Embryonic facial prominence (tissue), 1 donor: ENCODE data around the gene TXNDC5.
"Not testable (repeated sequence)": the region's sequence is repeated elsewhere in the genome, so short reads cannot be mapped to it uniquely, and the experiment has no call there.

Source experiments
- DNase-seq: peaks from one replicate; pipeline ENCODE4 v3.0.0-alpha.2; 2016; ENCODE audit errors: extremely low spot score

Gene TXNDC5

DNA sequence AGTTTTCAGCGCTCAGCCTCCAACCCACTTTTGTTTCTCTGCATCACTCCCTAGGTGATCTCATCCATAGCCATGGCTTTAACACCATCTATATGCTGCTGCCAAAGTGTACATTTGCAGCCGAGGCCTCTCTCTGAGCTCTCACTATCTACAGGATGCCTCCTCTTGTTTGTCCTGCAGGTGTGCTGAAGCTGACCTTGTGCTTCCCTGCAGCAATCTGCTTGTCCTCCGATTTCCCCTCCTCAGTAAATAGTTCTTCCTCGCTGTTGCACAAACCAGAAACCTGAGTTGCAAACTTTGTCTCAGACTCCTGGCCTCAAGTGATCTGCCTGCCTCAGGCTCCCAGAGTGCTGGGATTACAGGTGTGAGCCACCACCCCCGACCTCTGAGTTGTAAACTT is 3.7 kb upstream of the TXNDC5 start:
- no peak for DNase-seq

DNA sequence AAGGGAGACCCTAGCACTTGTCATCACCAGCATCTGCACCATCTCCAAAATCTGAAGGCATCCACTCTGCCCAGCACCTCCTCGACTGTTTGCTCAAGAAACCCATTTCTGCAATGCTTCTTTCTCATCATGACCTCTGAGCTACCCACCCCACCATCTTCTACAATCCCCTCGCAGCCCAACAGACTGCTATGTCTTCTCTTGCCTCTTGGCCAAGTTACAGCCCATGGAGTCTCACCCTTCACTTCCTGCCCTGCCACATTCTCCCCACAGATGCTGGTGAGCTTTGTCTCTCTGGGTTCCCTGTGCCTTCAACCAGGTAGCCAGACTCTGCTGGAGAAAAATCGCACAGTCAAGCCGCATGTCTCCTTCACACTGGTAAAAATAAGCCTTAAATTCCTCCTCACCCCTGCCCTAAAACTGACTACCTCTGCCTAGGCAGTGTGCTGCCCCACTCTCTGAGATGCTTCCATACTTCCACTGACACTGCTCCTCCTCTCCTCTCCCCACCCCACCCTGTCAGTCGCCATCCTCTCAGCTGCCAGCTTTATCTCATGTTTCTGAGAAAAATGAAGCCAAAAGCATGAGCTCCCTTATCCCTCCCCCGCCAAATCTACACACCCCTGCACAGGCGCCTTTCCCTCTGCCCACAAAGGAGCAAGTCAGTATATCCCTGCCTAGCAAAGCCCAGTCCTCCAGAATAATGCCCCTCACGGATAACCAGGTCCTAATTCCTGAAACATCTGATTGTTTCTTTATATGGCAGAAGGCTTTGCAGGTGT is 2.3 kb upstream of the TXNDC5 start:
- DNase-seq = no peak

DNA sequence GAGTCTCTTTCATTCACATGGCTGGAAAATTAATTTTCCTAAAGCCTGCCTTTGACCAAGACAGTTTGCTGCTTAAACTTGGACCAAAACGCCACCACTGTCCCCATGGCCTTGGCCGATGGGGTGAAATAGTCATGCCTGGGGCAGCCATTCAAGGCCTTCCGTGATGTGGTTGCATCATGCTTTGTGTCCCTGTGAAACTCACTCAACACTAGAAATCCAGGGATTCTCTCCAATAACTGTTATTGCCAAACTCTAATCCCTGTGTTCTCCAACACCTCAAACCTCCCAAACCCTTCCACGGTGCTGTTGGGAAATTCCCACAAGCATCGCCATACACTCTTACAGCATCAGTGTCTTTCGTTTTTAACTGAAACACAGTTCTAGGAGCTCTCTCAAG is 1.4 kb upstream of the TXNDC5 start:
- no peak for DNase-seq

- DNase-seq = no peak
Measured at GRCh38 chr6:7911345-7911725, 747 bp upstream of the TXNDC5 start.

DNA sequence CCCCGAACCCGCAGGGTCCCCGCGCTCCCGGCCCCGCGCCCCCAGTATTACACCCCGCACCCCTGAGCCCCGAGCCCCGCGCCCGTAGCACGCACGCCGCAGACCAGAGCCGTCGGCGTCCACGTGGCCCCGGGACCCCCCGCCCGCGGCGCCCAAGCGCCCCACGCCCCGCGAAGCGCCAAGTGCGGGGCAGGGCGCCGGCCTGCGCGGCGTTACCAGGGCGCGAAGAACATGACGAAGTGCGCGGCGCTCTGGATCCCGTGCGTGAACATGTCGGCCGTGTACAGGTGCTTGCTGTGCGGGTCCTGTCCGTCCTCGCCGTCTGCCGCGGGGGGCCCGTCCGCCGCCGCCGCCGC is 312 bp downstream of the TXNDC5 start:
- DNase-seq = no peak

DNA sequence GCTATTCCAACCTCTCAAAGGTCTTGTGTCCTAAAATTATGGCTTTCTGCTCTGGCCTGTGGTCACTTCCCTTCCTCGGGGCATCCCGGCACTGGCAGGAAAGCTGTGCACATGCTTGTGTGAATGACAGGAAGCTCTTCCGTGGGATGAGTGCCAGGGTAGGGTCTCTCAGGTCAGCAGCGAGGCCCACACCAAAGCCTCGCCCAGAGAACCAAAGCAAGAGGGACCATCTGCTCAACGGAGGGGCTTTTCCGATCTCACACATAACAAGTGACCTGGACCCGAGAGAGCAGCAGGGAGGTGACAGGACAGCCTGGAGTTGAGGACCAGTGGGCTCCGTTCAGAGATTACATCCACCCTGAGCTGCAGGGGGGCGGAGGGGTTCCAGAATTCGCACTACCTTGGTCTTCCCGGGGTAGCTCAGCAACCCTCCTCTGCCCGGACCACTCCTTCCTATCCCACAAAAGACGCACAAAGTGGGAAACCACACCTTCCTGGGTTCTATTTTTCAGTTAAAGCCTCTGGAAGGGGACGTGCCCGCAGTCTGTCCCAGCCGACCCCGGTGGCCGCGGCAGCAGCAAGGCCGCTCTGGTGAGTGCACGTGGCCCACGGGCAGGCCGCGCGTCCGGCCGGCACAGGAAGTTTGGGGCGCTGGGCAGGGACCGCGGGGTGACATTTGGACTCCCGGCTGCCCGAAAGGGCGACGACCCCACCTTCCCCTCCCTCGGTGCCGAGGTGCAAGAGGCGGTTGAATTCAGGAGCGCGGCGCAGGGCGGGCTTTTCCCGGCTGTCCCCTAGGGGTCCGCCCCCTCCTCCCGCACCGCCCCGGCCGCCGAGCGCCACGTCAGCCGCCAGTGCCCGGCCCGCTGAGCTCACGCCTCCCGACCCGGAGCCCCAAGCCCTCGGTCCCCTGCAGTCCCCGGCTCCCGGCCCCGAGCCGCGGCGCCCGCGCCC is 988 bp downstream of the TXNDC5 start:
- no peak for DNase-seq

GRCh38 chr6:7907159-7907558 is 3.4 kb downstream of the TXNDC5 start:
- no peak for DNase-seq

DNA sequence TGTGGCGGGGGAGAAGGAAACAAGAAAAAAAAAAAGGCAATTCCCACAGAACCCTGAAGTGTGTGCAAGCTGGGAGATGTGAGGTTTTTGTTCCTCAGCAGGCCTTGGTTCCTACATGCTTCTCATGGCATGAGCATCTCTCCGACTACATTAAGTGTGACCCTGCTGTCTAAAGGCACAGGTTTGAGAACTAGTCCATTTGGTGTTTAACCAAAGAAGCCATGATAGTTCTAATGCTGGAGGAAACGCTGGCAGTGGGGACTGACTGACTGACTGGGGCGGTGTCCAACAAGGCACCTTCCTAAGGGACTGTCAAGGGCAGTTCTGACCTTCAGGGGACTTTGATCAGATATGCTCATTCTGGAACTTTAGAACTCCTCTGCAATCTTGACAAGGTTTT is 3.8 kb downstream of the TXNDC5 start:
- no peak for DNase-seq

DNA sequence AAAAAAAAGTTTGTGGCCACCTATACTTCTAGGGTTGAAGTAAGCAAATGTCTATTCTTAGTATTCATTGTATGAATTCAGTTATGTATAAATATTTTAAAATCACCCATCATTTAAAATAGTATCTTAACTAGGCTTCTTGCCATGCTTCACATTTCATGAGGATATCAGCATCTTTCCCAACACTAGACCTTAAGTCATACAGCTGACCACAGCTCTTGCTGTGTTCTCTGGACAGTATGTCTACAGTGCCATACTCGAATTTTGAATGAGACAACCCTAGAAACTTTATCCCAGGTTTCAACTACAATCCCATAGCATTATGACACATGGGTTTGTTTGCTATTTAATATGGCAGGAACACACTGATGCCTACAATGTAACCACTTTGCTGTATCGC is 5.2 kb downstream of the TXNDC5 start:
- DNase-seq = no peak

DNA sequence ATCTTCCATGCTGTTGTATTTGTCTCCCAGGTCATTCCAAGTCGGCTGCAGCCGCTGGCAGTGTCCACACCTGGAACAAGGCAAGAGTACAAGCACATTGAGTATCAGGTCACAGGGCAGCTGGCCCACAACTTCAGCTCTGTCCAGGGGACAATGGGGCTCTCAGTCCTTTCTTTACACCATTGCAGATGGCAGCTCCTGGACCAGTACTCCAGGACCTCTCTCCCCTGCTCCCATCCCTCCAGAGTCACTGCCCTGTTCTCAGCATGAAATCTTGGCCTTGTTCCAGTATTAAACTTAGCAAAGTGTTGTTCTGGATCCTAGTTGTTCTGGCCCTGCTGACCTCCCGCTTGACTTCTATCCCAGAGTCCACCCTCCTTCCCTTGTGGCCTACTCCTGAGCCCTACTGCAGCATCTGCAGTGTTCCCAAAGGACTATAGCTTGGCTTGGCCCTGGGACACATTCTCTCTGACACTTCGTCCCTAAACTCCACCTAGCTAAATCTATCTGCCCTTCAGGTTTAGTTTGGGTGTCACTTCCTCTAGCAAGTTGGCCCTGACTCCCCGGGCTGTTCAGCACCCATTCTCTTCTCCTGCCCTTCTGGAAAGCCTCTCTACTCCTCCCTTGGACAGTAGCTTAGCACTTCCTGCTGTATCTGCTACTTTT is 5.8 kb downstream of the TXNDC5 start:
- DNase-seq = no peak

GRCh38 chr6:7903673-7904072 is 6.9 kb downstream of the TXNDC5 start:
- DNase-seq = no peak

- DNase-seq = no peak
Measured at GRCh38 chr6:7902867-7903266, 7.7 kb downstream of the TXNDC5 start.

- DNase-seq = no peak
Measured at GRCh38 chr6:7902221-7902620, 8.4 kb downstream of the TXNDC5 start.

GRCh38 chr6:7901780-7902179 is 8.8 kb downstream of the TXNDC5 start:
- DNase-seq = no peak

GRCh38 chr6:7901056-7901455 is 9.5 kb downstream of the TXNDC5 start:
- DNase-seq = no peak

DNA sequence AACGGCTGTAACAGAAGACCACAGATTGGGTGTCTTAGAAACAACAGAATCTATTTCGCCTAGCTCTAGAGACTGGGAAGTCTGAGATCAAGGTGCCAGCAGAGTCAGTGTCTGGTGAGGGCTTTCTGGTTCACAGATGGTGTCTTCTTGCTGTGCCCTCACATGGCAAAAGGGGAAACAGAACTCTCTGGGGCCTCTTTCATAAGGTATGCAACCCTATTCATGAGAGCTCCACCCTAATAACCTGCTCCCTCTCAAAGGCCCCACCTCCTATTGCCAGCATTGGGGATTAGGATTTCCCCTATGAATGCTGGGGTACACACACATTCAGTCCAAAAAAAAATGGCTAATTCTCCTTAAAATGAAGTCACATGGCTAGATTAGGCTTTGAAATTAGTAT is 10.0 kb downstream of the TXNDC5 start:
- no peak for DNase-seq

DNA sequence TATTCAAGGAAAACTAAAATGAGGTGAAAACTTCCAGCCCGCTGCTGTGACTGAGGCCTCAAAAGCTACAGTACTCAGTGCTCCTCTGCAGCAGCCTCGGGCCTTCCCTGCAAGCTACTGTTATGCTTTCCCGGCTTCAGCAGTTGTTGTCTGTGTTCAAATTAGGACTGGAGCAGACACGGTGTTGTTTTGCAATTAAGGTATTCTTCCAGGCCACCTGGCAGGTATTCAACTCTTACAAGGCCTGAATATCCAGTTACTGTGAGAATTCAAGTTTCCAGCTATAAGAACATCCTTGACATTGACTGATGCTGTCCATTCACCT is 10.7 kb downstream of the TXNDC5 start:
- DNase-seq = no peak

DNA sequence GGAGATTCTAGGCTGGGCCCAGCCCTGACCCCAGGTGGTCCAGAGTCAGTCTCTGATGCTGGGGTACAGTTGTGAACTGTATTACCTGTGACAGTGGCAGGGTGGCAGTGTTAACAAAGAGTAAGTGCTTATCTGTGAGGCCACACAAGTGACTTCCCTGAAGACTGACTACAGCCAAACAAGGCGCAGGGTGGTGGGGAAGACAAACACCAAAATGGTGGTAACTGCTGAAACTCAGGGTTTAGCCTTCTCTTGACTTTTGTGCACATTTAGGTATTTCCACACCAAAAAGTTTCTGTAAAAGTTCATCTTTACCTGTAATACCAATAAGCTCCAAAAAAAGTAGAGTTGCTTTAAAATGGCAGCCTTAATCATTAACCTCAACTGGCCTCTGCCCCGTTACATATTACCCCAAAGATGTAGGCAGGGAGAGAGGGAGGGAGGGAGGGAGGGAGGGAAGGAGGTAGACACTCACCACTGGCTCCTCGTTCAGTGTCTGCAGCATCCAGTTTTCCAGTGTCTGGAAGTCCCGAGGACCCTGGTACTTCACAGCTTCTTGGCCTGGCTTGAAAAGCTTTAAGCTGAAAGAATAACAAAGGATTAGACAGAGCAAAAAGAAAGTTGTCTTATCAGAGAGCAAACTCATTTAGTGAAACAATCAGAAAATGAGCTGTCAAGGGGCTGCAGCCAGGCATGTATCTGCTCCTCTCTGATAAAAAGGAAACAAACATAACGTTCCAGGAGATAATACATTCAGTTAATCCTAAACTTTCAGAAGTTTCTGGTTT is 11.3 kb downstream of the TXNDC5 start:
- no peak for DNase-seq

DNA sequence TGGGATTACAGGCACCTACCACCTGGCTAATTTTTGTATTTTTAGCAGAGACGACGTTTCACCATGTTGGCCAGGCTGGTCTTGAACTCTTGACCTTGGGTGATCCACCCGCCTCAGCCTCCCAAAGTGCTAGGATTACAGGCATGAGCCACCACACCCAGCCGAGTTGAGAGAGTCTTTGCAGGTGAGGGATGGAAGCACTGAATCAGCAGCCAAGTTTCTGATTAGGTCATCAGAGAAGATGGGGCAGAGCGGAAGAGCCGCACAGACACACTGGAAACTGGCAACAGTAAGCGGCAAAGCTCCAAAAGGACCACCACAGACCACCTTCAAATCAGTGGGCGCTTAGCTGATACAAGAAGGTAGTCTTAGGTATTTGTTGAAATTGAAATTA is 12.4 kb downstream of the TXNDC5 start:
- DNase-seq = not testable (repeated sequence)

GRCh38 chr6:7897461-7898192 is 13.0 kb downstream of the TXNDC5 start:
- no peak for DNase-seq

GRCh38 chr6:7896465-7896987 is 14.1 kb downstream of the TXNDC5 start:
- DNase-seq = no peak
